ENCODE results near the gene KLHL40.

The KLHL40 gene

GRCh38 chr3:42660131-42660715, 25.1 kb upstream of the KLHL40 start:
- no peak for TF ChIP-seq CTCF (conservative IDR thresholded peaks at IDR 0.05; ENCODE audit: low read depth)
- ChIA-PET POLR2A (ENCODE audit: low non-redundant PET) (no interaction called here), CTCF (interaction anchor here (1.8 kb wide), 1 partner anchor 84 kb away, joined by 7 read pairs; no protein-coding TSS in a partner anchor)
- peak overlapping the region; percentile 86 for H3K27ac ChIP-seq
- DNase-seq (ENCODE audit: low spot score), result no peak

GRCh38 chr3:42660898-42661297, 24.4 kb upstream of the KLHL40 start:
- H3K27ac ChIP-seq, result peak overlapping the region; percentile 86; the same call in 1 of the 2 replicates
- CTCF ChIA-PET, result interaction anchor here (0.7 to 1.8 kb wide), 2 partner anchors 62 to 84 kb away, joined by 4 to 7 read pairs; no protein-coding TSS in a partner anchor
- TF ChIP-seq CTCF (conservative IDR thresholded peaks at IDR 0.05; ENCODE audit: low read depth), result no peak
- POLR2A ChIA-PET (ENCODE audit: low non-redundant PET), result no interaction called here
- DNase-seq (ENCODE audit: low spot score), result no peak

- TF ChIP-seq CTCF (conservative IDR thresholded peaks at IDR 0.05; ENCODE audit: low read depth), result no peak
- no peak for DNase-seq (ENCODE audit: low spot score)
- H3K27ac ChIP-seq, result peak overlapping the region; percentile 31
- ChIA-PET POLR2A (ENCODE audit: low non-redundant PET) (no interaction called here), CTCF (interaction anchor here (1.8 kb wide), 1 partner anchor 83 kb away, joined by 7 read pairs; no protein-coding TSS in a partner anchor)
Measured at GRCh38 chr3:42661593-42662022, 23.7 kb upstream of the KLHL40 start.

GRCh38 chr3:42662037-42662812, 23.1 kb upstream of the KLHL40 start:
- no peak for DNase-seq (ENCODE audit: low spot score)
- CTCF ChIA-PET, result interaction anchor here (1.8 kb wide), 1 partner anchor 82 kb away, joined by 7 read pairs; no protein-coding TSS in a partner anchor
- POLR2A ChIA-PET (ENCODE audit: low non-redundant PET), result no interaction called here
- no peak for TF ChIP-seq CTCF (conservative IDR thresholded peaks at IDR 0.05; ENCODE audit: low read depth)
- peak overlapping the region; percentile 31 for H3K27ac ChIP-seq

GRCh38 chr3:42662813-42663535, 22.4 kb upstream of the KLHL40 start:
- TF ChIP-seq CTCF (conservative IDR thresholded peaks at IDR 0.05; ENCODE audit: low read depth), result no peak
- H3K27ac ChIP-seq, result peak overlapping the region; percentile 31
- DNase-seq (ENCODE audit: low spot score), result no peak
- POLR2A ChIA-PET (ENCODE audit: low non-redundant PET), result no interaction called here
- CTCF ChIA-PET, result no interaction called here
